ENCODE results near the gene LRRFIP2.

Gene LRRFIP2

DNA sequence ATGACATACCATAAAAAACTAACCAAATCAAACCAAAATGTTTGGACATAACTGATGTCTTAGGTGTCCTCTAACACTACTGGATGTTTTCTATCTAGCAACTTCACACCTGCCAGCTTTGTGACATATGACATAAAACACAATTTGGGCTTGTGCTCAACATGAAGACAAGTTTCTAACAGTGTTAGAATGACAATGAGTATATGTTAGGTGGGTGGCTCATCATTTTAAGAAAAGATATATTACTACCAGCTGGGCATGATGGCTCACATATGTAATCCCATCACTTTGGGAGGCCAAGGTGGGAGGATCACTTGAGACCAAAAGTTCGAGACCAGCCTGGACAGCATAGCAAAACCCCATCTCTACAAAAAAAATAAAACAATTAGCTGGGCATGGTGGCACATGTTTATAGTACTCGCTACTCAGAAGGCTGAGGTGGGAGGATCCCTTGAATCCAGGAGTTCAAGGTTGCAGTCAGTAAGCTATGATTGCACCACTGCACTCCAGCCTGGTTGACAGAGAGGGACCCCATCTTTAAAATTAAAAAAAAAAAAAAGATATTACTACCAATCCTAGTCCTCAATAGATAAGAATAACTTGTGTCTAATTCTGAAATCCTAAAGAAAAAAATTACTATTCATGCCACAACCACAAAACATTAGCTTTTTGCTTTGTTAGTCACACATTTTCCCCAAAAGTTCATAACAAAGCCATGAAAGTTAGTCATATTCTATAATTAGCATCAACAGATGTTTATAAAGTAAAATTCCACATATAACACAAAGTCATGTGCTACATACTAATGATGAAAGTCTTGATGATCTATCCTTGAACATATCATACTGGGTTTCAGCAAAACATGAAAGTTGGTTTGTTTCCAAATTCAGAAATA, 59.9 kb downstream of the LRRFIP2 start:
- no peak for DNase-seq

GRCh38 chr3:37112987-37113386, 61.4 kb downstream of the LRRFIP2 start:
- DNase-seq: no peak

DNA sequence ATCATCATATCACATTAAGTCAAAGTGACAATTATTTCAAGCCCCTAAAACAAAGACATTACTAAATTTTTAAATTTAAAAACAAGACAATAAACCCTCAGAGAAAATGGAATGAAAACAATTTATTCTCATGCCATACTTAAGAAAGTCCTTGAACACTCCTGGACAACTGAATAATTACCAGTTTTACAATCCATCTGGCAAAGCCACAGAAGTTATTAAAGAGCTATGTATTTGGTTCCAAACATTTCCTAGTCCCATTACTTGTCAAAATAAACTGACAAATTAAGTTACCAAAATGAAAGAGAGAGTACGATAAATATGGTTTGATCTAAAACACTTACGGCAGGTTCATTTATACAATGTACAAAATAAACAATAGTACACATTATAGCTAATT, 63.2 kb downstream of the LRRFIP2 start:
- DNase-seq: no peak

GRCh38 chr3:37107846-37108245, 66.5 kb downstream of the LRRFIP2 start:
- DNase-seq: no peak

GRCh38 chr3:37103103-37103808, 71.1 kb downstream of the LRRFIP2 start:
- no peak for DNase-seq

DNA sequence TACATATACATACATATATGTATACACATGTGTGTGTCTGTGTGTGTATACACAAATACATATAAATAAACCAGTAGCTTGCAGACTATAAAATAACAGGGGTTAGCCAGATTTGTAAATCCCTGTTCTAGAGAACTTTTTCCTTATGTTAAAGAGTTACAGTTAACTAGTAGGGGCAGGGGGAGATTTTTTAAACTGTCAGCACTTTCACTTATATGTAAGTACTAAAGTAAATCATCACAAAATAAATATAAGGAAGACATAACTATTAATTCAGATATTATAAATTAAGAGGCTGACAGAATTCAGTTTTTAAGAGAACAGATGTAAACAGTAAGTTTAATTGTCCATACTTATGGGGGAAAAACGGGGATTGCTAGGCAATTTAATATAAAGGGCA, 74.0 kb downstream of the LRRFIP2 start:
- no peak for DNase-seq

GRCh38 chr3:37099469-37099868, 74.9 kb downstream of the LRRFIP2 start:
- DNase-seq: no peak

DNA sequence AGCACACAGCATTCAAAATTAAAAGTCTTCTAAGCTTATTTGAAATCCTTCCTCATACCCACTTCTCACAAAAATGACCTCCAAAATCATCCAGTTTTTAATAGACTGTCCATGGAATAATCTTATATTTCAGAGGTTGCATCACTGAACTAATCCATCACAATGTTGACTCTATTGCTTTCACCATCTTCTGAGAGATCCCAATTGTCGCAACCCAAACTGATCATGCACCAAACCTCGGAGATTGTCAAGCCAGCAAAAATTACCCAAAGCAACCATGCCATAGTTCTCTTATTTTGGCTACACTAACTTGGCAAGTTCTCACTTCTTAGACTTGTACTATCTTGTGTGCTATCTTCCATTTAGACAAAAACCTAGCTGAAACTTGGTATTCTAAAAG, 75.5 kb downstream of the LRRFIP2 start:
- DNase-seq: no peak

- no peak for DNase-seq
Observed at GRCh38 chr3:37097776-37098175, 76.6 kb downstream of the LRRFIP2 start.

DNA sequence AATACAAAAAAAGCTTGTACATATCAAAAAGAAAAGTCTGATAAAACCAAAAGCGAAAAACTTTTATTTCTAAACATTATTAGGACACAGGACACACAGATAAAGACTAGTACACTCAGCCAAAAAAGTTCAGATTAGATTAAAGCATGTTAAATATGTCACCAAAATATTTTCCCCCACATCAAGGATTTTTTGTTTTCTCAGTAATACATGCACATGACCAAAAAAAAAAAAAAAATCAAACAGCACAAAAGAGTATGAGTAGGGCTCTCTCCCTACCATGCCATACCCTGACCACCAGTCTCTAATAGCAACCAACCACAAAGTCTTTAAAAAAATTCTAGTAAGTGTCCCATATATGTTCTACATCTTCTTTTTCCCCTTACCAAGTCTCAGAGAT, 77.4 kb downstream of the LRRFIP2 start:
- no peak for DNase-seq

DNA sequence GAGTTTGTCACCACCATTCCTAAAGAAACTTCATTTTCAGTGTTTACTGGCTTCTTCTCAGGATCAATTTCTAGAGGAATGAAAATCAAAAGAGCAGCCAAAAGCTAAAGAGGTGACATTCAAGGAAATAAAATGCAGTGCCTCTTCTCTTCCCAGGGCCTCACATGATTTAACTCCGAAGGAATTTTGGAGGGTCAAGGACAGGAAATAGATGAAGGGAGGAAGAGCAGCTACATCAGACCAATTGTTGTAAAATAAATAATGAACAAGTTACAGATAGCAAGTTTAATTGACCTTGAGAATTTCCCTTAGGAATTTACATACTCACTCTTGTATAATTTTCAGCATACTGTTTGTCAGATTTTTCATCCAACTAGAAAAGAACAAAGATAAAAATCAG, 78.1 kb downstream of the LRRFIP2 start:
- no peak for DNase-seq

GRCh38 chr3:37094636-37095035, 79.7 kb downstream of the LRRFIP2 start:
- no peak for DNase-seq

DNA sequence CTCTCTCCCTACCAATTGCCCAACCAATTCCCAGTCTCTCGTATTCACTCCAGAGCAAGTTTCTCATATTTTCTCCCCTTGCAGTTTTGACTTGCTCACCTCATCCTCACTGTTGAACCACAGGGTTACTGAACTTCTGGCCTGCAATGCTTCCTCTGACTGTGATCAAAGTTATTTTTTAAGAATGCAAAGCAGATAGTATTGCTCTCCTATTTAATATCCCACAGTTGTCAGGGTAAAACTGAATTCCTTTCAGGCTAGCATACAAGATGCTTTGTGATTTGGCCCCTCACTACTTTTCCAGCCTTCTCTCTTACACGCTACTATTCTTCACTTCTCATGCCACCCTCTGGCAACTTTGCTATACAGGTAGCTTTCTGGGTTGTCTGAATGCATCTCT, 80.9 kb downstream of the LRRFIP2 start:
- DNase-seq: no peak

GRCh38 chr3:37092484-37092883, 81.9 kb downstream of the LRRFIP2 start:
- DNase-seq: no peak

GRCh38 chr3:37087870-37088269, 86.5 kb downstream of the LRRFIP2 start:
- DNase-seq: no peak

DNA sequence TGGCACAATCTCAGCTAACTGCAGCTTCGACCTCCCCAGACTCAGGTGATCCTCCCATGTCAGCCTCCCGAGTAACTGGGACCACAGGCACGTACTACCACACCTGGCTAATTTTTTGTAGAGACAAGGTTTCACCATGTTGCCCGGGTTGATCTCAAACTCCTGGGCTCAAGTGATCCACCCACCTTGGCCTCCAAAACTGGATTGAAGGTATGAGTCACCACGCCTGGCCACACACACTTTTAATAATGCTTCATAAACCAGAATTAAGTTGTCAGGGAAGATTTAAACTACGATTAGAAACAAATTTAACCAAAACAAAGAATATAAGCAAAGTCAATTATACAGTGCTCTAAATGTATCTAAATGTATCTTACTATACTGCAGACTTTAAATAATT, 87.5 kb downstream of the LRRFIP2 start:
- DNase-seq: no peak

DNA sequence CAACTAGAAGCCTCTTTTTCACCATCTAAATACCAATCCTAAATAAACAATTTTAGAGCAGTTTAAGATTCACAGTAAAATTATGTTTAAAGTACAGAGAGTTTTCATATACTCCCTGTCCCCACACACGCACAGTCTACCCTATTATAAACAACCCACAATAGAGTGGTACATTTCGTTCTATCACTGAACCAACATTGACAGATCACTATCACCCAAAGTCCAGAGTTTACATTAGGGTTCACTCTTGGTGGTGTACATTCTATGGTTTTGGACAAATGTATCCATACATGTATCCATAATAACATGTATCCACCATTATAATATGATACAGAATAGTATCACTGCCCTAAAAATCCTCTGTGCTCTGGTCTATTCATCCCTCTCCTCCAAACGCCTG, 92.1 kb downstream of the LRRFIP2 start:
- no peak for DNase-seq

- DNase-seq: no peak
Observed at GRCh38 chr3:37075955-37076354, 98.4 kb downstream of the LRRFIP2 start.

GRCh38 chr3:37074178-37074577, 100.2 kb downstream of the LRRFIP2 start:
- no peak for DNase-seq

DNA sequence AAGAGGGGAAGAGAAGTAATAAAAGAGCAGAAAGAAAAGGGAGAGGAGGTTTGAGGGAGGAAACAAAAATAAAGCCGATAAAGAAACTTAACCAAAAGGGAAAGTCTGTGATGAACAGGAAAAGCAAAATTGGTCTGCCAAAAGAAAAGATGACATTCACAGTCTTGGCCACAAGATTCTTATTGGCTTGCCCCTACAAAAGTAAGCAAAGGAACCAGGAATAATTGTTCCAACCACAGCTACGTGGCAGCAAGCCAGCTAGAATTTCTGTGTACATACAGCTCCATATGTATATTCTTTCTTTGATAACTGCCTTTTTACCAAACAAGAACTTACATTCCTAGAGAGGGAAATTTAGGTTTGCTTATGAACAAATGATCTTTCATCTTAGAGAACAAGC, 101.5 kb downstream of the LRRFIP2 start:
- DNase-seq: no peak

DNA sequence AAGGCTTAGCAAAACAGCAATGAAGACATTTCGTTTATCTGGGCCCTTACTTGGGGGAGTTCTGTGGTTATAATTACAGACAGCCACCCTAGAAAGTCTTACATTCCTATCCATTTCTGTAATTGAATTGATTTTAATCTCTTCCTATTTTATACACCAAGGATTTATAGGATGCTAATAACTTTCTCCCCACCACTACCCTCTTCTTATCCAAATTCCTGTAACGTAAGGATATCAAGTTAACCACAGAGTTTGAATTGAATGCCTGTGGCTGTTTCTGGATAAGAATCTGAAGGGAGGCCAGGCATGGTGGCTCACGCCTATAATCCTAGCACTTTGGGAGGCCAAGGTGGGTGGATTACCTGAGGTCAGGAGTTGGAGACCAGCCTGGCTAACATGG, 102.5 kb downstream of the LRRFIP2 start:
- DNase-seq: no peak

DNA sequence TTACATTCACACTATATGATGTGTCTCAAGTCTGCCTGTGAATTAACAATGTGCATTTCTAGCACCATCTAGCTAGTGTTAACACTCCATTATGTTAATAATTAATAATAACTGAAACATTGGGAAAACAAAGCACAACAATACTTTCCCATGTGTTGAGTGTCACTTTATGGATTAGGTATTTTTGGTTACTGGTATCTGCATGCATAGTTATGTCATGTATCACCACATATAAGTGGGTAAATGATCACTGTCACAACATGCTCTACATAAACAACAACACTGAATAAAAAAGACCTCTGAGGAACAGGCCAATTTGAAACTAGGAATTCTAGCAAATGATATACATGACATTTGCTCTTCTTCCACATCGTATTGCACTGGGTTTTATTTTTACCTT, 106.4 kb downstream of the LRRFIP2 start:
- DNase-seq: no peak

- no peak for DNase-seq
Observed at GRCh38 chr3:37067577-37067976, 106.8 kb downstream of the LRRFIP2 start.

DNA sequence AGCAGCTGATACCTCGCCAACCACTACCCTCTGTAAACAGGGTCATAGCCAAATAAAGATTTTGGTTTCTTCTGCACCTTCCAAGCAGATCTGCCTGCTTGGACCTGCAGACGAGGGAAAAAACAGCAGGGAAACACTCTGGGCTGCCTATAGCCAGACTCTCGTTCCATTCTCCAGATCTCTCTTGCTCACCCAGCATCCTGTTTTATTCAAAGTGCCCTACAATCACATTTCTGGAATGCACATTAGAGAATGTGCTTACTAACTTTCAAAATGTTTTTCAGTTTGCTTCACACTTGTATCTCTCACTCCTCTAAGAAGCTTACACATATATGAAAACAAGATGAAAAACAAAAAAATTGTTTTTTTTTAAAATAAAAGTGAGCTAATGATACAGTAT, 109.6 kb downstream of the LRRFIP2 start:
- no peak for DNase-seq

DNA sequence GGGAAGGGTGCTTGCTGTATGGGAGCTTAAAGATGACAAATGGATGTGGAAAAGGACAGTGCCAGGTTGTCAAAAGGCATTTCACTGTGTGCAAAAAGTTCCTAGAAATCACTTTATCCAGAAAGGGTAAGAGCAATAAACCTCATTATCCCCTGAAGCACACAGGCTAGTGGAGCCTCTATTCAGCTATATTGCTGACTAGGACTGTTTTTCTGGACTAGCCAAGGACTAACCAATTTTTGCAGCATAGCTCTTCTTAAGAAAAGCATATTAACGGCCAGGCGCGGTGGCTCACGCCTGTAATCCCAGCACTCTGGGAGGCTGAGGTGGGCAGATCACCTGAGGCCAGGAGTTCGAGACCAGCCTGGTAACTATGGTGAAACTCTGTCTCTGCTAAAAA, 116.3 kb downstream of the LRRFIP2 start:
- no peak for DNase-seq

Data from NCI-H1092 treated with DMSO at 0.1 percent for 48 hours (cell line).